Measurements from ENCODE around the gene TTC38. TPM values are rescaled to one million over a fixed set of nuclear protein-coding genes. Genes with fewer than 3 reads are reported as not detected.

The TTC38 gene
- total and polyA plus RNA-seq, 4 donors = 14.8 to 33.9 (median 28.6) TPM

DNA sequence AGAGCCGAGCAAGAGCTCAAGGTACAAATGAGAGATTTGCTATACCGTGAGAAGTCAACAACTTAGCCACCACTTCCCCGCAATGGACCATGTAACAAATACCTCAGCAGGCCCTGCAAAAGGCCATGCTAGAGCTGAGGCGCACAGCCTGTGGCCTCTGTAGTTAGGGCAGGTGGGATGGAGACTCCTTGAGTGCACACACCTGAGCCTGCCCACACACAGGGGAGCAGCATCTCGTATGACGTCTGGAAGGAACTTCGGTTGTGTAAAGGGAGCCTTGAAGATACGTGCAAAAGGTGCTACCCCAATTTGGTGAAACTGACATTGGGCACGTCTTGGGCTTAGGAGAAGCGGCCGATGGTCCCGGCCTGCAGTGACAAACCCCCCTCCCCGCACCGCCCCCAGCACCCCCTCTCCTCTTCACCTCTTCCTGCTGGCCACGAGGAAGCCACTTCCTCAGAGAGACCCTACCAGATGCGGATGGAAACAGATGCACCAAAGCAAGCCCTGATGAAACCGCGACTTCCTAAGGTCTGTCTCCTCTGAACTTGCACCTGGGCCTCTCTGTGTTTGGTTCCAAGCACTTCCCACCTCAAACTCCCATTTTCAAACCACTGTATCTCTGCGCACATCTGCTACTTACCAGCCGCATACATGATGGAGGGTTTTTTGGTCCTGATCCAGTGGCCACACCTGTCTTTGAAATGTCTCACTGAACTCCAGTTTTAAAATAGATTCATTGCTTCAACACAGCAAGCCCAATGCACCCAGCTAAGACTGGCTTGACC, 28.4 kb upstream of the TTC38 start:
- peaks cover 7 to 20% (median 10%) of the 10 kb centered on the region in 4 donors for H3K36me3 ChIP-seq (ENCODE audit: control insufficient read depth in 4 of 4, insufficient read depth in 4 of 4, low read length in 4 of 4)
- TF ChIP-seq, protein P1, sequence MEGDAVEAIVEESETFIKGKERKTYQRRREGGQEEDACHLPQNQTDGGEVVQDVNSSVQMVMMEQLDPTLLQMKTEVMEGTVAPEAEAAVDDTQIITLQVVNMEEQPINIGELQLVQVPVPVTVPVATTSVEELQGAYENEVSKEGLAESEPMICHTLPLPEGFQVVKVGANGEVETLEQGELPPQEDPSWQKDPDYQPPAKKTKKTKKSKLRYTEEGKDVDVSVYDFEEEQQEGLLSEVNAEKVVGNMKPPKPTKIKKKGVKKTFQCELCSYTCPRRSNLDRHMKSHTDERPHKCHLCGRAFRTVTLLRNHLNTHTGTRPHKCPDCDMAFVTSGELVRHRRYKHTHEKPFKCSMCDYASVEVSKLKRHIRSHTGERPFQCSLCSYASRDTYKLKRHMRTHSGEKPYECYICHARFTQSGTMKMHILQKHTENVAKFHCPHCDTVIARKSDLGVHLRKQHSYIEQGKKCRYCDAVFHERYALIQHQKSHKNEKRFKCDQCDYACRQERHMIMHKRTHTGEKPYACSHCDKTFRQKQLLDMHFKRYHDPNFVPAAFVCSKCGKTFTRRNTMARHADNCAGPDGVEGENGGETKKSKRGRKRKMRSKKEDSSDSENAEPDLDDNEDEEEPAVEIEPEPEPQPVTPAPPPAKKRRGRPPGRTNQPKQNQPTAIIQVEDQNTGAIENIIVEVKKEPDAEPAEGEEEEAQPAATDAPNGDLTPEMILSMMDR (IDR thresholded peaks at IDR 0.05; ENCODE audit: control extremely low read depth, extremely low read depth) = no peak
- DNase-seq = no peak
- H3K4me3 ChIP-seq = no peak overlapping the region
- WGBS, 2 donors = 45 to 76% methylated on average over 20 of the region's 20 CpGs
- H3K27ac ChIP-seq (ENCODE audit: low read depth in 1 of 2, low read length in 1 of 2) = no peak overlapping the region
- no peaks in the 10 kb centered on the region for H3K9me3 ChIP-seq (ENCODE audit: control insufficient read depth in 4 of 4, insufficient read depth in 3 of 4, low read length in 3 of 4)
- H3K4me1 ChIP-seq (ENCODE audit: control insufficient read depth in 5 of 5, insufficient read depth in 5 of 5, low read length in 5 of 5) = no peaks in the 10 kb centered on the region
- no peaks in the 10 kb centered on the region for H3K27me3 ChIP-seq (ENCODE audit: control insufficient read depth in 3 of 3, insufficient read depth in 3 of 3, low read length in 2 of 3)
- ATAC-seq (ENCODE audit: insufficient read depth, low FRiP score) = no peak
- no peak overlapping the region for H3K9ac ChIP-seq (ENCODE audit: insufficient read depth in 1 of 2, low read length in 2 of 2)

DNA sequence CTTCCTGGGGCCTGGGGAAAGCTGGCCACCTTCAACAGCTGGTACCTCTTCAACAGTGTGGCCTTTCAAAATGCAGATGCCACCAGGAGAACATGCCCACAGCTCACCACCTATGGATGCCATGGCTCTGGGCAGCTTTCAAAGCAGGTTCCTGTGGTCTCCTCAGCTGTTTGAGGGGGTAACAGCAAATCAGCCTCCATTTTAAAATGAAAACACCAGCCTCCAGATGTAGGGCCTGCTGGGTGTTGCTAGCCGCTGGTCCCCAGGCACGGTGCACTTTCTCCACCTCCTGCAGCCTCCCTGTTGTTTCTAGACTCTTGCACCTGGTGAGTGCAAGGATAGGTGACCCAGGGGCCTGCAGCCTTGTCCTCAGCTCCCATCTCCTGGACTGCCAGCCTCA, 27.7 kb upstream of the TTC38 start:
- H3K9ac ChIP-seq (ENCODE audit: insufficient read depth in 1 of 2, low read length in 2 of 2) = no peak overlapping the region
- ATAC-seq (ENCODE audit: insufficient read depth, low FRiP score) = no peak
- peaks cover 0 to 2% (median 0%) of the 10 kb centered on the region in 5 donors for H3K4me1 ChIP-seq (ENCODE audit: control insufficient read depth in 5 of 5, insufficient read depth in 5 of 5, low read length in 5 of 5)
- TF ChIP-seq, protein P1 (IDR thresholded peaks at IDR 0.05; ENCODE audit: control extremely low read depth, extremely low read depth) = no peak
- no peaks in the 10 kb centered on the region for H3K27me3 ChIP-seq (ENCODE audit: control insufficient read depth in 3 of 3, insufficient read depth in 3 of 3, low read length in 2 of 3)
- H3K9me3 ChIP-seq (ENCODE audit: control insufficient read depth in 4 of 4, insufficient read depth in 3 of 4, low read length in 3 of 4) = no peaks in the 10 kb centered on the region
- peaks cover 7 to 23% (median 12%) of the 10 kb centered on the region in 4 donors for H3K36me3 ChIP-seq (ENCODE audit: control insufficient read depth in 4 of 4, insufficient read depth in 4 of 4, low read length in 4 of 4)
- H3K4me3 ChIP-seq = no peak overlapping the region
- no peak overlapping the region for H3K27ac ChIP-seq (ENCODE audit: low read depth in 1 of 2, low read length in 1 of 2)
- WGBS, 2 donors = 83 to 94% methylated on average over 2 of the region's 2 CpGs
- DNase-seq = no peak

DNA sequence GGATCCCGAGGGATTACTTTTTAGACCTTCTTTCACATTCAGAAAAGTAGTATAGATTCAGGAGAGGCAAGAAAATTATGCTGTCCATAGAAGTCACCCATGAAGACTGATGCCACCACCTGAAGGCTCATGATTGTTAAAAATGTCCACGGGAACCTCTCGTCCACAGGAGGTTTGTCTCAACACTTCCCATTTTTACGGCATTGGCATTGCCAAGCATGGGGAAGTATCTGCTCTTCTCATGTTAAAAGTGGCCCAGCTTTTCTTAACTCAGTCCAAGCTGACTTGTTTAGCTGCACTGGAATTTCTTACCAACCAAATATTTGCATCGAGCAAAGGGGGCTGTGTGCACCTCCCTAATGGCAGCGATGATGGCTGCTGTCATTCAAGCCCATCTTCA, 27.3 kb upstream of the TTC38 start:
- WGBS, 2 donors = 59 to 81% methylated on average over 6 of the region's 6 CpGs

More for the DNA sequence above, 27.3 kb upstream of the TTC38 start:
- H3K4me3 ChIP-seq = no peak overlapping the region
- DNase-seq (no peak), ATAC-seq (ENCODE audit: insufficient read depth, low FRiP score) (no peak)
- H3K27ac ChIP-seq (ENCODE audit: low read depth in 1 of 2, low read length in 1 of 2) = no peak overlapping the region
- H3K9me3 ChIP-seq (ENCODE audit: control insufficient read depth in 4 of 4, insufficient read depth in 3 of 4, low read length in 3 of 4) = no peaks in the 10 kb centered on the region
- H3K27me3 ChIP-seq (ENCODE audit: control insufficient read depth in 3 of 3, insufficient read depth in 3 of 3, low read length in 2 of 3) = no peaks in the 10 kb centered on the region
- TF ChIP-seq, protein P1 (IDR thresholded peaks at IDR 0.05; ENCODE audit: control extremely low read depth, extremely low read depth) = no peak
- H3K36me3 ChIP-seq (ENCODE audit: control insufficient read depth in 4 of 4, insufficient read depth in 4 of 4, low read length in 4 of 4) = peaks cover 6 to 21% (median 11%) of the 10 kb centered on the region in 4 donors
- H3K4me1 ChIP-seq (ENCODE audit: control insufficient read depth in 5 of 5, insufficient read depth in 5 of 5, low read length in 5 of 5) = peaks cover 0 to 6% (median 0%) of the 10 kb centered on the region in 5 donors
- H3K9ac ChIP-seq (ENCODE audit: insufficient read depth in 1 of 2, low read length in 2 of 2) = no peak overlapping the region

Data from lung (tissue), 12 donors.